GM21737 (cell line): ENCODE data around the gene PCDHB14.
"Not testable (repeated sequence)": the region's sequence is repeated elsewhere in the genome, so short reads cannot be mapped to it uniquely, and the experiment has no call there.

Source experiments
- ATAC-seq: cut with Tn5 transposase; IDR thresholded peaks from one replicate; pipeline ENCODE4 v1.9.1; 2021; ENCODE audit warnings: mild to moderate bottlenecking, moderate library complexity; ENCODE audit not compliant: unreplicated experiment

The PCDHB14 gene

DNA sequence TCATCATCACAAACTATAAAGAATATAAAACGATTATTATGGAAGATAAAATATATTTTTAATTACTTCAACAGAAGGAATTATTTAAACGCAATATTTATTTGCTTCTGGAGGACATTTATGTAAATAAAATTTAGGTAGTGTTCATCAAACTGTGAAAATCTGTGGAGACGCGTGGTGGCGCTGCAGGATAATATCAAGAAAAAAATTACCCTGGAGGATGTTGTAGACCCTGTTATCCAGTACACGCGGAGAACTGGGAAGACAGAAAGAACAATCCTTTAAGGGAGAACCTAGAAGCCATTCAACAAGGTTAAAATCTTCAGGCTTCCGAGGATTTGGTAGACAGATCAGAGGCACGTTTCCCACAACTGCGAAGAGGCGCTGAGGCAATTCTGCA, 14.7 kb upstream of the PCDHB14 start, which contains the start of gene PCDHB12:
Gene PCDHB12, plus strand, starts transcription at position 242 of the 400 bp plus-strand sequence. CDS start 189 bp downstream, outside the sequence.
- ATAC-seq: no peak

DNA sequence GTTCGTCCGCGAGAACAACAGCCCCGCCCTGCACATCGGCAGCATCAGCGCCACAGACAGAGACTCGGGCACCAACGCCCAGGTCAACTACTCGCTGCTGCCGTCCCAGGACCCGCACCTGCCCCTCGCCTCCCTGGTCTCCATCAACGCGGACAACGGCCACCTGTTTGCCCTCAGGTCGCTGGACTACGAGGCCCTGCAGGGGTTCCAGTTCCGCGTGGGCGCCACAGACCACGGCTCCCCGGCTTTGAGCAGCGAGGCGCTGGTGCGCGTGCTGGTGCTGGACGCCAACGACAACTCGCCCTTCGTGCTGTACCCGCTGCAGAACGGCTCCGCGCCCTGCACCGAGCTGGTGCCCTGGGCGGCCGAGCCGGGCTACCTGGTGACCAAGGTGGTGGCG, 12.9 kb upstream of the PCDHB14 start:
- not testable (repeated sequence) for ATAC-seq

DNA sequence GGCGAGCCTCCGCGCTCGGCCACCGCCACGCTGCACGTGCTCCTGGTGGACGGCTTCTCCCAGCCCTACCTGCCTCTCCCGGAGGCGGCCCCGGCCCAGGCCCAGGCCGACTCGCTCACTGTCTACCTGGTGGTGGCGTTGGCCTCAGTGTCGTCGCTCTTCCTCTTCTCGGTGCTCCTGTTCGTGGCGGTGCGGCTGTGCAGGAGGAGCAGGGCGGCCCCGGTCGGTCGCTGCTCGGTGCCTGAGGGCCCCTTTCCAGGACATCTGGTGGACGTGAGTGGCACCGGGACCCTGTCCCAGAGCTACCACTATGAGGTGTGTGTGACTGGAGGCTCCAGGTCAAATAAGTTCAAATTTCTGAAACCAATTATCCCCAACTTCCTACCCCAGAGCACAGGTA, 12.3 kb upstream of the PCDHB14 start:
- not testable (repeated sequence) for ATAC-seq

DNA sequence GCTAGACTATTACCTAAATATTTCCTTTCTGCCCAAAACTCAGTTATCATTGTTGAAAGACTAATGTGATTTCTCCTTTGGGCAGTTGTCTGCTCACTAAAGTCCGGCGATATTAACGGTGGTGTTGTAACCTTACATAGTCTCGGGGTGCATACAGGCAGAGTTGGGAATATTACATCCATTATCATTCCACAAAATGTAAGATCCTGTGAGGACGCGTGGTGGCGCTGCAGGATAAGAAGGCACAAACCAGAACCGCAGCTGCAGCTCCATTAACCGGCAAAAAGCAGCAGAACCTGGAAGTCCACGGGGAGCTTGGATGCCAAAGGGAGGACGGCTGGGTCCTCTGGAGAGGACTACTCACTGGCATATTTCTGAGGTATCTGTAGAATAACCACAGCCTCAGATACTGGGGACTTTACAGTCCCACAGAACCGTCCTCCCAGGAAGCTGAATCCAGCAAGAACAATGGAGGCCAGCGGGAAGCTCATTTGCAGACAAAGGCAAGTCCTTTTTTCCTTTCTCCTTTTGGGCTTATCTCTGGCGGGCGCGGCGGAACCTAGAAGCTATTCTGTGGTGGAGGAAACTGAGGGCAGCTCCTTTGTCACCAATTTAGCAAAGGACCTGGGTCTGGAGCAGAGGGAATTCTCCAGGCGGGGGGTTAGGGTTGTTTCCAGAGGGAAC, 9.3 kb upstream of the PCDHB14 start, which contains the start of gene PCDHB13:
Gene PCDHB13, plus strand, starts transcription at position 264 of the 684 bp plus-strand sequence. Its CDS starts 205 bp downstream, at position 469.
- ATAC-seq: not testable (repeated sequence)

DNA sequence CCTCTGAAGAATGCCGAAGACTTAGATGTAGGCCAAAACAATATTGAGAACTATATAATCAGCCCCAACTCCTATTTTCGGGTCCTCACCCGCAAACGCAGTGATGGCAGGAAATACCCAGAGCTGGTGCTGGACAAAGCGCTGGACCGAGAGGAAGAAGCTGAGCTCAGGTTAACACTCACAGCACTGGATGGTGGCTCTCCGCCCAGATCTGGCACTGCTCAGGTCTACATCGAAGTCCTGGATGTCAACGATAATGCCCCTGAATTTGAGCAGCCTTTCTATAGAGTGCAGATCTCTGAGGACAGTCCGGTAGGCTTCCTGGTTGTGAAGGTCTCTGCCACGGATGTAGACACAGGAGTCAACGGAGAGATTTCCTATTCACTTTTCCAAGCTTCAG, 8.6 kb upstream of the PCDHB14 start:
- not testable (repeated sequence) for ATAC-seq

DNA sequence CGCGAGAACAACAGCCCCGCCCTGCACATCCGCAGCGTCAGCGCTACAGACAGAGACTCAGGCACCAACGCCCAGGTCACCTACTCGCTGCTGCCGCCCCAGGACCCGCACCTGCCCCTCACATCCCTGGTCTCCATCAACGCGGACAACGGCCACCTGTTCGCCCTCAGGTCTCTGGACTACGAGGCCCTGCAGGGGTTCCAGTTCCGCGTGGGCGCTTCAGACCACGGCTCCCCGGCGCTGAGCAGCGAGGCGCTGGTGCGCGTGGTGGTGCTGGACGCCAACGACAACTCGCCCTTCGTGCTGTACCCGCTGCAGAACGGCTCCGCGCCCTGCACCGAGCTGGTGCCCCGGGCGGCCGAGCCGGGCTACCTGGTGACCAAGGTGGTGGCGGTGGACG, 7.6 kb upstream of the PCDHB14 start:
- not testable (repeated sequence) for ATAC-seq

DNA sequence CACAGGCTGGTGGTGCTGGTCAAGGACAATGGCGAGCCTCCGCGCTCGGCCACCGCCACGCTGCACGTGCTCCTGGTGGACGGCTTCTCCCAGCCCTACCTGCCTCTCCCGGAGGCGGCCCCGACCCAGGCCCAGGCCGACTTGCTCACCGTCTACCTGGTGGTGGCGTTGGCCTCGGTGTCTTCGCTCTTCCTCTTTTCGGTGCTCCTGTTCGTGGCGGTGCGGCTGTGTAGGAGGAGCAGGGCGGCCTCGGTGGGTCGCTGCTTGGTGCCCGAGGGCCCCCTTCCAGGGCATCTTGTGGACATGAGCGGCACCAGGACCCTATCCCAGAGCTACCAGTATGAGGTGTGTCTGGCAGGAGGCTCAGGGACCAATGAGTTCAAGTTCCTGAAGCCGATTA, 7.1 kb upstream of the PCDHB14 start:
- ATAC-seq: not testable (repeated sequence)

DNA sequence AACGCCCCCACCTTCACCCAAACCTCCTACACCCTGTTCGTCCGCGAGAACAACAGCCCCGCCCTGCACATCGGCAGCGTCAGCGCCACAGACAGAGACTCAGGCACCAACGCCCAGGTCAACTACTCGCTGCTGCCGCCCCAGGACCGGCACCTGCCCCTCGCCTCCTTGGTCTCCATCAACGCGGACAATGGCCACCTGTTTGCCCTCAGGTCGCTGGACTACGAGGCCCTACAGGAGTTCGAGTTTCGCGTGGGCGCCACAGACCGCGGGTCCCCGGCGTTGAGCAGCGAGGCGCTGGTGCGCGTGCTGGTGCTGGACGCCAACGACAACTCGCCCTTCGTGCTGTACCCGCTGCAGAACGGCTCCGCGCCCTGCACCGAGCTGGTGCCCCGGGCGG, 1.7 kb downstream of the PCDHB14 start:
- not testable (repeated sequence) for ATAC-seq

DNA sequence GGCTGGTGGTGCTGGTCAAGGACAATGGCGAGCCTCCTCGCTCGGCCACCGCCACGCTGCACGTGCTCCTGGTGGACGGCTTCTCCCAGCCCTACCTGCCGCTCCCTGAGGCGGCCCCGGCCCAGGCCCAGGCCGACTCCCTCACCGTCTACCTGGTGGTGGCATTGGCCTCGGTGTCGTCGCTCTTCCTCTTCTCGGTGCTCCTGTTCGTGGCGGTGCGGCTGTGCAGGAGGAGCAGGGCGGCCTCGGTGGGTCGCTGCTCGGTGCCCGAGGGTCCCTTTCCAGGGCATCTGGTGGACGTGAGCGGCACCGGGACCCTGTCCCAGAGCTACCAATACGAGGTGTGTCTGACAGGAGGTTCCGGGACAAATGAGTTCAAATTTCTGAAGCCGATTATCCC, 2.3 kb downstream of the PCDHB14 start:
- ATAC-seq: not testable (repeated sequence)

DNA sequence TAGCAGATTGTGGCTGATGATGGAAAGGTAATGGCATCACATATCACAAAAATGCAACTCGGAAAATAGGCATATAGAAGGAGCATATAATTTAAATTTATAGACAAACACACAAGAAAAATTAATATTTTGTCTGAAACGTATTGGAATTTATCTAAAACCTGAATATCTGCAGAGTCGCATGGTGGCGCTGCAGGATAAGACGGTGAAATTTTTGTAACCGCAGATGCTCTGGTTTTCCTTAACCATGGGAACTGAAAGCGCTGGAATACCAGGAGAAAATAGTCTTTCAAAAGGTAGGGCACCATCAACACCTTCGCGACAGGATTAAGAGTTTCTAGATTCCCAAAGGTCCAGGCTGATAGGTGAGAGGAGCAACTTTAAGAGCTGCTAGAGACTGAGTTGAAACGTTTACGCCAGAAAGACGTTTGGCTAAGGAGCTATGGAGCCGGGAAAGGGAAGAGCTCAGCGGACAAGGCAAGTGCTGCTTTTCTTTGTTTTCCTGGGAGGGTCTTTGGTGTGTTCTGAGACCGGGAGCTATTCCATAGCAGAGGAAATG, 11.0 kb downstream of the PCDHB14 start:
- no peak for ATAC-seq

DNA sequence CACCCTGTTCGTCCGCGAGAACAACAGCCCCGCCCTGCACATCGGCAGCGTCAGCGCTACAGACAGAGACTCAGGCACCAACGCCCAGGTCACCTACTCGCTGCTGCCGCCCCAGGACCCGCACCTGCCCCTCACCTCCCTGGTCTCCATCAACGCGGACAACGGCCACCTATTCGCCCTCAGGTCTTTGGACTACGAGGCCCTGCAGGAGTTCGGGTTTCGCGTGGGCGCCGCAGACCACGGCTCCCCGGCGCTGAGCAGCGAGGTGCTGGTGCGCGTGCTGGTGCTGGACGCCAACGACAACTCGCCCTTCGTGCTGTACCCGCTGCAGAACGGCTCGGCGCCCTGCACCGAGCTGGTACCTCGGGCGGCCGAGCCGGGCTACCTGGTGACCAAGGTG, 12.8 kb downstream of the PCDHB14 start:
- not testable (repeated sequence) for ATAC-seq

DNA sequence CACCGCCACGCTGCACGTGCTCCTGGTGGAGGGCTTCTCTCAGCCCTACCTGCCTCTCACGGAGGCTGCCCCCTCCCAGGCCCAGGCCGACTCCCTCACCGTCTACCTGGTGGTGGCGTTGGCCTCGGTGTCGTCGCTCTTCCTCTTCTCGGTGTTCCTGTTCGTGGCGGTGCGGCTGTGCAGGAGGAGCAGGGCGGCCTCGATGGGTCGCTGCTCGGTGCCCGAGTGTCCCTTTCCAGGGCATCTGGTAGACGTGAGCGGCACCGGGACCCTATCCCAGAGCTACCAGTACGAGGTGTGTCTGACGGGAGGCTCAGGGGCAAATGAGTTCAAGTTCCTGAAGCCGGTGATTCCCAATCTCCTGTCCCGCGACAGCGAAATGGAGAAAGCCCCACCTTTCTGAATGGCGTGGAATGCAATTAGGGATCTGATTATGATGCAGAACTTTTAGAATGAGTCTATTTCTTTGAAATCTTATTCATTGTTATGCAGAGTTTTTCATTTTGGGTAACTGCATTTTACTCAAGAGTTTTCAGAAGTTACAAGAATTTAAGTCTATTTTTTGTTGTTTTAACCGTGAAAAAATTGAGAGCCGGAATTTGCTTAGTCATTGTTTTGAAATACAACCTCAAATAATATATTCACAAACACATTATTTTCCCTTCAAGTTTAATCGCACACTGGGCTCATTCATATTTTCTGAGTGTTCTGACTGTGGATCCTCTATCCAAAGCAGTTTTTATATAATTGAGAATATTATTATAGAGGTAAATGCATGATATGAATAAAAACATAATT, 13.6 kb downstream of the PCDHB14 start:
- ATAC-seq: no peak

DNA sequence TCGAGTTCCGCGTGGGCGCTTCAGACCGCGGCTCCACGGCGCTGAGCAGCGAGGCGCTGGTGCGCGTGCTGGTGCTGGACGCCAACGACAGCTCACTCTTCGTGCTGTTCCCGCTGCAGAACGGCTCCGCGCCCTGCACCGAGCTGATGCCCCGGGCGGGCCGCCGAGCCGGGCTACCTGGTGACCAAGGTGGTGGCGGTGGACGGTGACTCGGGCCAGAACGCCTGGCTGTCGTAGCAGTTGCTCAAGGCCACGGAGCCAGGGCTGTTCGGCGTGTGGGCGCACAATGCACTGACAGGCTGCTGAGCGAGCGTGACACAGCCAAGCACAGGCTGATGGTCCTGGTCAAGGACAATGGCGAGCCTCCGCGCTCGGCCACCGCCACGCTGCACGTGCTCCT, 18.4 kb downstream of the PCDHB14 start:
- no peak for ATAC-seq

DNA sequence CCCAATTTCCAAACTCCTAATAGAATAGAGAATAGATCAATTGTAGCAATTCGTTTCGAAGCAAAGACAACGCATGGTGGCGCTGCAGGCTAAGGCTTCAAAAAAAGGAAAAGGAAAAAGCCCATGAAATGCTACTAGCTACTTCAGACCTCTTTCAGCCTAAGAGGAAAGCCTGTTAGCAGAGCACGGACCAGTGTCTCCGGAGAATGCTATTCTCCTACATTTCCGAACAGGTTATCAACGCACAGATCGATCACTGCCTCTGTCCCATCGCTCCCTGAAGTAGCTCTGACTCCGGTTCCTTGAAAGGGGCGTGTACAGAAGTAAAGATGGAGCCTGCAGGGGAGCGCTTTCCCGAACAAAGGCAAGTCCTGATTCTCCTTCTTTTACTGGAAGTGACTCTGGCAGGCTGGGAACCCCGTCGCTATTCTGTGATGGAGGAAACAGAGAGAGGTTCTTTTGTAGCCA, 22.1 kb downstream of the PCDHB14 start, which contains the start of gene PCDHB15:
Gene PCDHB15, plus strand, starts transcription at position 146 of the 468 bp plus-strand sequence. Its CDS starts 184 bp downstream, at position 330.
- ATAC-seq: no peak

DNA sequence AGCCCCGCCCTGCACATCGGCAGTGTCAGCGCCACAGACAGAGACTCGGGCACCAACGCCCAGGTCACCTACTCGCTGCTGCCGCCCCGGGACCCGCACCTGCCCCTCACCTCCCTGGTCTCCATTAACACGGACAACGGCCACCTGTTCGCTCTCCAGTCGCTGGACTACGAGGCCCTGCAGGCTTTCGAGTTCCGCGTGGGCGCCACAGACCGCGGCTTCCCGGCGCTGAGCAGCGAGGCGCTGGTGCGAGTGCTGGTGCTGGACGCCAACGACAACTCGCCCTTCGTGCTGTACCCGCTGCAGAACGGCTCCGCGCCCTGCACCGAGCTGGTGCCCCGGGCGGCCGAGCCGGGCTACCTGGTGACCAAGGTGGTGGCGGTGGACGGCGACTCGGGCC, 23.8 kb downstream of the PCDHB14 start:
- ATAC-seq: not testable (repeated sequence)

DNA sequence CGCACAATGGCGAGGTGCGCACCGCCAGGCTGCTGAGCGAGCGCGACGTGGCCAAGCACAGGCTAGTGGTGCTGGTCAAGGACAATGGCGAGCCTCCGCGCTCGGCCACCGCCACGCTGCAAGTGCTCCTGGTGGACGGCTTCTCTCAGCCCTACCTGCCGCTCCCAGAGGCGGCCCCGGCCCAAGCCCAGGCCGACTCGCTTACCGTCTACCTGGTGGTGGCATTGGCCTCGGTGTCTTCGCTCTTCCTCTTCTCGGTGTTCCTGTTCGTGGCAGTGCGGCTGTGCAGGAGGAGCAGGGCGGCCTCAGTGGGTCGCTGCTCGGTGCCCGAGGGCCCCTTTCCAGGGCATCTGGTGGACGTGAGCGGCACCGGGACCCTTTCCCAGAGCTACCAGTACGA, 24.3 kb downstream of the PCDHB14 start:
- ATAC-seq: not testable (repeated sequence)

DNA sequence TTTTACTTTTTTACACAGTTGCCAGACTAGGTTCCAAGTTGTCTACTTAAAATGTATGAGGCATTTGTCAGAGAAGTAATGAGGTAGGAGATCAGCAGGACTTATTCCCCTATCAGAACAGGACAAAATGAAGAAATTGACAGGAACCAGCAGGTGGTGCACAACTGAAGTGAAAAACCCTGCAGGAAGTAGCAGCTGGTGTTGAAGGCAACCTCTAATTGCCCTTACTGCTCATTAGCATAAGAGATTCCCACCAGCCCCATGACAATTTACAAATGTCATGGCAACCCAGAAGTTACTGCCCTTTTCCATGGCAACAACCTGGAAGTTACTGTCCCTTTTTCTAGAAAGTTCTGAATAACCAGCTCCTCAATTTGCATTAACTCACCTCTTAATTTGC, 27.4 kb downstream of the PCDHB14 start:
- no peak for ATAC-seq

DNA sequence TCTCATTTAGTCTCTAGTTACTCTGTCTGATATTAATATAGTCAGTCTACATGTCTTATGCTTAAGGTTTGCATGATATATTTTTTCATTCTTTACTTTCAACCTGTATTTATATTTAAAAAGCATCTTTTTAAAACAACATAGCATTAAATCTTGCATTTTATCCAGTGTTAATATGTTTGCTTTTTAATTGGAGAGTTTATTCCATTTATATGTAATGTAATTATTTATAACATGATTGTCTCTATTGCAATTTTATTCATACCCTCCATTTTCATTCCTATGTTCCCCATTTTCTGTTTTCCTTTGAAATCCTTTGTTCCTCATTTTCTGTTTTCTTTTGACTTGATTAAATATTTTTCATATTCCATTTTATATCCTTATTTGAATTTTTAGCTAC, 35.3 kb downstream of the PCDHB14 start:
- no peak for ATAC-seq

DNA sequence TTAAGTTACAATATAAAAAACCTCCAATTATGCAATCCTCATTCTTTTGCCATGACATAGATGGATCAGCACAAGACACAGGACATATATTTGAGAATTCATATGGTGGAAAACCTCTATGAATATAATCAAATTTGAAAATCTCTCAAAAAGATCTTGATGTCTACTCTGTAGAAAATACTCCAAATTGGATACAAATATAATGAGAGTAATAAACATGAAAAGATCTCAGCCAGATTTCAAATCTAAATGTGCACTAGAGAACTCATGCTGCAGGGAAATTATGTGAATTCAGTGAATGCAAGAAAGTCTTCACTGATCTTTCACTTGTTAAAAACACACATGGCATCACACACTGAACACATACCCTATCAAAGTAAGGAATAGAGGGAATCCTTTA, 35.8 kb downstream of the PCDHB14 start:
- no peak for ATAC-seq

DNA sequence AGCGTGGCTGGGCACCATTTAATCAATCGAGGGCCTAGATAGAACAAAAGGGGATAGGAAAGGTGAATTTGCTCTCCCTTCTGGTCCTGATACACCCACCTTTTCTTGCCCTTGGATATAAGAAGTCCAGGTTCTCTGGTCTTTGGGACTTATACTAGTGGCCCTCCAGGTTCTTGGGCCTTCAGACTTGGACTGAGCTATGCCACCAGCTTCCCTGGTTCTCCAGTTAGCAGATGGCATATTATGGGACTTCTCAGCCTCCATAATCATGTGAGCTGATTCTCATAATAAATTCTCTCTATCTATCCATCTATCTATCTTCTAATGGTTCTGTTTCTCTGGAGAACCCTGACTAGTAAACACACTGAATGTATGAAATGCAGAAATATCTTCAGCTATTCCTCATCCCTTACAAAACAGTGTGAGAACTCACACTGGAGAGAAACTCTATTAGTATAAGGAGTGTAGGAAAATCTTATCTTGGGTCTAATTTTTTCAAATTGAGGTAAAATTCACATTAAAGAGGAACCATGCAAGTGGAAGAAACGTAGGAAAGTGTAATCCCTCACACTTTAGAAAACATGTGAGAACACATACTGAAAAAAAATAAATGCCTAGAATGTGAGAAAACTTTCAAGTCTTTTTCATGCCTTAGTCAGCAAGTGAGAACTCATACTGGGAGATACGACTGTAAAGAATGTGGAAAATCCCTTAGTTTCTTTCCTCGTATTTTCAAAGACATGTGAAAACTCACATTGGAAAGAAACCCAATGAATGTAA, 37.5 kb downstream of the PCDHB14 start:
- ATAC-seq: no peak

DNA sequence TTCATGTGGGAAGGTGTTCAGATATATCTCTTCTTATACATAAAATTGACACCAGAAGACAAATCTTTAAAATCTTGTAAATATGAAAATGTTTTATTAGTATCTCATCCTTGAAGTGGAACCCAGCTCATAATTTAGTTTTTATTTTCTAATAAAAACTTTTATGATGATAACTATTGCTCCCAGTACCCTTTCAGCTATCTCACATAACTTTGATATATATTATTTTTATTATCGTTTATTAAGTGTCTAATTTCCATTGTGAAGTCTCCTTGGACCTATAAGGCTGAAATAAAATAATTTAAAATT, 38.0 kb downstream of the PCDHB14 start:
- no peak for ATAC-seq
